Activated CD8-positive, alpha-beta memory T cell treated with anti-CD3 and anti-CD28 coated beads, Interleukin-2, amount 50 U/mL, for 48 hours (primary cell): ENCODE data around the gene RNF11.
A peak's percentile ranks its signal among the peaks of the same experiment; 100 is the strongest.

Experiments used
- DNase-seq: peaks from one replicate; pipeline ENCODE4 v3.0.0-alpha.2; 2020

The RNF11 gene

GRCh38 chr1:51299185-51299885 is 63.3 kb downstream of the RNF11 start:
- DNase-seq, result no peak

- DNase-seq, result no peak
These were observed 64.1 kb downstream of the RNF11 start for GRCh38 chr1:51299981-51300670.

DNA sequence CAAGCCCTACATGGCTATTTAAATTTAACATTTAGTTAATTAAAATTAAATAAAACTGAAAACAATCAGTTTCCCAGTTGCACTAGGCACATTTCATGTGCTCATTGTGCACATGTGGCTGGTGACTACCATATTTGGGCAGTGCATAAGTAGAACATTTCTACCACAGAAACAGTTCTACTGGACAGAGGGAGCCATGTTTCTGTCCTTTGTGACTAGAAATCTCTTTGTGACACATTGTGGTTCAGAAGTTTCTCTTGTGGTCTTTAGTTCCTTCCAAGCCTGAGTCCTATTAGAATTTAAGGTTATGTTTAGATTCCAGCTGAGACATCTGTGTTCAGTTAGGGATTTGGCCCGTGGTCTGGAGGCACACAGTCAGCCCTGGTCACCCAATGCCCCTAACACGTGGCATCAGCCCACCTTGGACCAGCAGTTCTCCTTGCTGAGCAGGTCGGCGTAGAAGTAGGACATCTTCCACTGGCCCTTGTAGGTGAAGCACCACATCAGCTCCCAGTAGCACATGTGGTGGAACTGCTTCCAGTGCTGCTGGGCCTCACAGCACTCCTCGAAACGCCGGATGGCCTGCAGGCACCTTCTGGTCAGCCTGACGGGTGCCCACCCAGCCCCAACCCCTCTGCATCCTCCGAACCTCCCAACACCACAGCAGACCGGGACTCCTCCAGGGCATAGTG is 65.2 kb downstream of the RNF11 start:
- peak; percentile 51 for DNase-seq

- no peak for DNase-seq
These were observed 65.7 kb downstream of the RNF11 start for GRCh38 chr1:51301844-51302162.

DNA sequence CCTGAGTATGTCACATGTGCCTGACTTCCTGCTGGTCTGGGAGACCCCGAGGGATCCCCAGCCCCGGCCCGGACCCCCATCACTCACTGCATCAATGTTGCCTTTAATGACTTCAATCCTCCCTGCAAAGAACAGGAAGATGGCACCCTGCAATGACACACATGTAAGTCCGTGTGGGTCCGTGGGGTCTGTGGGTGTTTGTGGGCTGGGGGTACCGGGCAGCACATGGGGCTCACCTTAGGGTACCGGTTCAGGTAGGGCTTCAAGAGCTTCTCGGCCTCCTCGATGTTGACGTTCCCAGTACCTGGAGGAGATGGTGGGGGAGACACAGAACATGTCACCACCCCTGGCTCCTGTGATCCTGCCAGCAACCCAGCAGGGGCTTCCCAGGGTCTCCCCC is 66.2 kb downstream of the RNF11 start:
- DNase-seq, result no peak

- no peak for DNase-seq
These were observed 66.7 kb downstream of the RNF11 start for GRCh38 chr1:51302746-51303145.

DNA sequence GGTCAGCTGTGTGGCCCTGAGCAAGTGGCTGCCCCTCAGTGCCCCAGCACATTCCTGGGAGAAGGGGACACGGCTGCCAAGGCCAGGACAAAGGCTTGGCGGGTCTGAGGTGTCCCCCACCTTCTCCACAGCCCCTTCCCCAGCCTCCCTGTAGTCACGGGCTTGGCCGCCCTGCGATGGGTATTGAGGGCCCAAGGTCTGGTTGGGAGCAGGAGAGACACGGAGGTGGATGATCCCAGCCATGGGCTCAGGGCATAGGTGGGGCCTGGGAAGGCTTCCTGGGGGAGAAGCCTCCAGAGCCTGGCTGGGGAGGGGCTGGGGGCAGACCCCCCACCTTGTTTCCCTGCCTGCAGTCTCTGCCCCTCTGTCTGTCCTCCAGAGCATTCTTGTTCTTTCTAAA is 67.2 kb downstream of the RNF11 start:
- no peak for DNase-seq

DNA sequence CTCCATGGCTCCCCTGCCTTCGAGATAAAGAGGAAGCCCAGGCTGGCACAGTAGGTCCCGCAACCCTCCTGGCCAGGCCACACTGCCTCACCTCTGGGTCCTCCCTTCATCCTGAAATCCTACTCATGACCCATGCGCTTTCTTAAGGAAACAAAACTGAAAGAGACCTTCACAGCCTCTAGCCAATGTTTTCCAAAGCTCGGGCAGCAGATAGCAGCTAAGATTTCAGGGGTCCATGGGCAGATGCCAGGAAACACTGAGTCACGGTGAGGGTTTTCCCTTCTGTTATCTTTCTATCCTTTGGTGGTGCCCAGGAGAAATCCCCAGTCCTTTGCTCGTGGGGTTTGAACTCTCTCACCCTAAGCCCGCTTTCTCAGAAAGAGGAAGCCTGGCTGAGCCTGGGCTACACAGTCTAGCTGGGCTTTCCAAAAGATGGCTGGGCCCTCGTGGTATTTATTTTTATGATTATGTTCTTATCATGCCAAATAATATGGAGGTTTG is 67.7 kb downstream of the RNF11 start:
- no peak for DNase-seq

- DNase-seq, result no peak
These were observed 68.3 kb downstream of the RNF11 start for GRCh38 chr1:51304360-51304759.

DNA sequence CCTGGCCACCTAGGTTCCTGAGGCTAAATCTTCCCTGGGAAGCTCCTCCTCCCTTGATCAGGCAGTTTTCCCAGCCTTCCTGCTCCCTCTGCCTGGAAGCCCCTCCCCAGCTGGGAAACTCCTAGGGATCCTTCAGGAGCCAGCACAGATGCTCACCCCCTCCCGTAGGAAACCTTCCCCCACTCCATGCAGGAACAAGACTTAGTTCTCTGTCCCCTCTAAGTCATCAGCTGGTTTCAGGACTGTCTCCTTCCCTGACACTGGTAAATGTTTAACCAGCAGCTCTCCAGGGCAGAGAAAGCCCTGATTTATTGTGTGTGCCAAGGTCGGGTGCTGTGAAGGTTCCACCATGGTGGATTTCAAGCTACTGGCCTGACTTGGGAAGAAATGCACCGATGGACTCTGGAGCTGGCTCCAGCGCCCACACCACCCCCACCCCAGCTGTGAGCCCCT is 69.3 kb downstream of the RNF11 start:
- no peak for DNase-seq

DNA sequence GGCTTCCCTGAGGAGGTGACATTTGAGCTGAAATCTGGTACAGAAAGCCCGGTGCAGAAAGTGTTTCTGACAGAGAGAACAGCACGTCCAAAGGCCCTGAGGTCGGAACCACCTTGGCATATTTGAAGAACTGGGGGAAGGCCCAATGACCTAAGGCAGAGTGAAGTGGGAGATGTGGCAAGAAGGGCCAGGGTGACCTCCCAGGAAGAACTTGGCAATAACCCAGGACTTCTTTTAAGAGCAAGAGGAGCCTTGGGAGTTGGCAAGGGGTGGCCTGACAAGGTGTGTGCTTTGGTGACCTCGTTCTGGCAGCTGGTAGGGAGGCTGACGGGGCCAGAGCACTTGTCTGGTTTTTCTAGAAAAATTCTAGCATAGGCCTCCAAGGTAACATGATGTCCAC is 70.9 kb downstream of the RNF11 start:
- DNase-seq, result no peak

- DNase-seq, result no peak
These were observed 72.6 kb downstream of the RNF11 start for GRCh38 chr1:51308636-51309035.

- no peak for DNase-seq
These were observed 73.2 kb downstream of the RNF11 start for GRCh38 chr1:51309291-51309690.

- DNase-seq, result no peak
These were observed 75.0 kb downstream of the RNF11 start for GRCh38 chr1:51310871-51311613.

DNA sequence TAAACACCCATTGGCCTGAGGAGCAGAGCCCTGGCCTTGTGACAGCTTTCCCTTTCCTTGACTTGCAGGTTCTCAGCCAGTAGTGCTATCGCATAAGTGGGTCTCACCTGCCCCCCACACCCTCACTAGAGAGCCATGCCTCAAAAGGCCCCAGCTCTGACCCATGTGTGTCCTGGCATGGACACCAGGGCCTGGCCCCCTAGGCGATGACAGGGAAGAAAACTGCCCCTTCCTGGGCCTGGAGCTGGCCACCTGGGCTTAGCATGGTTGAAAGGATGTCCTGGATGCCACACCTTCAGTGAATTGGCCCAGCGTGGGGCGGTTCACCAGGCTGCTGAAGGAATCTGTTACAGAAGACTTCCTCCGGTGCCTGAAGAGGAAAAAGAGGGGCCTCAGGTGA is 75.8 kb downstream of the RNF11 start:
- DNase-seq, result no peak

DNA sequence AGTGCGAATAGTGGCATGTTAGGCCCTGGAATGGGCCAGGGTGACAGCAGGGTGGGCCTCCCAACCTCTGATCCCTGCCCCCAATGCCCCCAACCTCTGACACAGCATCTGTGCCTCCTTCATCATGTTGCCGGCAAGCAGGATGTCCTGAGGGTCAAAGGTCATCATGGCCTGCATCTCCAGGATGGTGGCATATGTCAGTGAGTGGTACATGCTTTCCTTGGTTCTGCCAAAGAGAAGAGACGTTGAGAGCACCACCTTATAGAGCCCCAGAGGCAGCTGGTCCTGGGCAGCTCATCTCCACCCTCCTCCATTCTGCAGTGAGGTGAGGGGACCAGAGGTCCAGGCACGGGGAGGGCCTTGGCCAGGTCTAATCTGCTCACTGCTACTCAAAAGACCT is 76.6 kb downstream of the RNF11 start:
- no peak for DNase-seq

DNA sequence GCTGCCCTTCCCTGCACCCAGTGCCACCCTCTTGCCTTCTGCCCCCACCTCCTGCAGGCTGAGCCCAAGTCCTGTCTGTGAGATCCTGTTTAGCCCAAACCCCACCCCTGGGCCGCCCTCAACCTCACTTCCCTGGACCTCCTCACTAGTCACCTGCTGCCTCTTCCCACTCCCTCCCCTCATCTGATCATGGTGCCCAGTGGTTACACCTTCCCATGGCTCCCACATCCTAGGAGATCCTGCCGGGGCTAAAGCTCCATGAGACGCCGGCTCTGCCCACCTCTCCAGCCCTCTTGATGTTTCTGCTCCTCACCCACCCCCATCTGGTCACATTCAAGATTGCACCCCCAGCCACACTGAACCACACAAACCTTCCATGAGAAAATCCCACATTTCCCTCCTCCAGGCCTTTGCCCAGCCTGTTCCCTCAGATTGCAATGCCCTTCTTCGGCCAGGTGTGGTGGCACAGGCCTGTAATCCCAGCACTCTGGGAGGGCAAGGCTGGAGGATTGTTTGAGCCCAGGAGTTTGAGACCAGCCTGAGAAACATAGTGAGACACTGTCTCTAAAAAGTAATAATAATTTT is 77.3 kb downstream of the RNF11 start:
- no peak for DNase-seq

DNA sequence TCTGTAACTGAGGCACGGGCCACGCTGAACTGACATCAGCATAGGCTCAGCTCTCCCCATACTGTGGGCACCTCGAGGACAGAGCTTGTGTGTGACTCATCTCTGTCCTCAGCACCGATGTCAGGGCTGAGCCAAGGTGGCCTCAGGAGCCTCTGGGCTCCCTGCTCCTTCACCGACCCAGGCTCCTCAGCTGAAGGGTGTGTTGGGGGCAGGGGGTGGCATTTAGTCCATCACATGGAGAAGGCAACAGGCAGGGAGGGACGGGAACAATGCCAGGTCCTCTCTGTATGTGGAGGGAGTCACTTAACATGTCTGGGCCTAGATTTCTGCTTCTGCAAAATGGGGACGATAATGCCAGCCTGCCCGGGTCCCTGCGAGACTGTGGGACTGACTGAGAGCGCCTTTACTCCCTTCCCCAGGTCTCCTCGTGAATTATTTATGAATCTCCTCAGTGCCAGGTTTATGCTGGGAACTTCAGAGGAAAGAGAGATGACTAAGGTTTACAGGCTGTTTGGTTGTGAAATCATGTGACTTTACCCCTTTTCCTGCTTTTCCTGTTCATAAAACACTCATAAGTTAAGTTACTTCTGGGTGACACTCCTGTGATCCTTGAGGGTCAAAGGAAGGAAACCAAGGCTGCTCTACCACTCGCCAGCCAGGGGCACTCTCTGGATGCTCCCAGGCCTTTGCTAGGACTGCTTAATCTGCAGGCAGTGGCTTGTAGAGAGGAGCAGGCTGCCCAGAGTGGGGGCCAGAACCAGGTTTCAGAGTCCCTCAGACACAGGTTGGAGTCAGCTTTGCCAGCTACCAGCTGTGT is 78.1 kb downstream of the RNF11 start:
- no peak for DNase-seq

DNA sequence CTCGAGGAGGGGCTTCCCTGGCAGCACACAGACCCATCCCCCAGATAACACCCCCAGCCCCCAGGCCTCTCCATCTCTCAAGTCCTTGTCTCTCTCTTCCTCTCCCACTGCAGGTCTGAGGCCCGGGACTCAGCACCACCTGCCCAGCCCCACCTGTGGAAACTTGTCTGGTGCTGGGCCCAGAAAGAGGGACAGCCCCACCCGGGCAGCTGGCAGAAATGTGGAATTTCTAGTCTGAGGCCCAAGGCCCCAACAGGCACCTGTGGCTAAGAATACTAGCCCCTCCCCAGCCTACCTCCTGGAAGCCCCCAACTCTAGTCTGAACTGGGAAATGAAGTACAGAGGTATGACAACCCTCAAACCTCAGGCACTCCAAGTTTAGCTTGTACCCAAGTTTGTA is 78.9 kb downstream of the RNF11 start:
- no peak for DNase-seq

DNA sequence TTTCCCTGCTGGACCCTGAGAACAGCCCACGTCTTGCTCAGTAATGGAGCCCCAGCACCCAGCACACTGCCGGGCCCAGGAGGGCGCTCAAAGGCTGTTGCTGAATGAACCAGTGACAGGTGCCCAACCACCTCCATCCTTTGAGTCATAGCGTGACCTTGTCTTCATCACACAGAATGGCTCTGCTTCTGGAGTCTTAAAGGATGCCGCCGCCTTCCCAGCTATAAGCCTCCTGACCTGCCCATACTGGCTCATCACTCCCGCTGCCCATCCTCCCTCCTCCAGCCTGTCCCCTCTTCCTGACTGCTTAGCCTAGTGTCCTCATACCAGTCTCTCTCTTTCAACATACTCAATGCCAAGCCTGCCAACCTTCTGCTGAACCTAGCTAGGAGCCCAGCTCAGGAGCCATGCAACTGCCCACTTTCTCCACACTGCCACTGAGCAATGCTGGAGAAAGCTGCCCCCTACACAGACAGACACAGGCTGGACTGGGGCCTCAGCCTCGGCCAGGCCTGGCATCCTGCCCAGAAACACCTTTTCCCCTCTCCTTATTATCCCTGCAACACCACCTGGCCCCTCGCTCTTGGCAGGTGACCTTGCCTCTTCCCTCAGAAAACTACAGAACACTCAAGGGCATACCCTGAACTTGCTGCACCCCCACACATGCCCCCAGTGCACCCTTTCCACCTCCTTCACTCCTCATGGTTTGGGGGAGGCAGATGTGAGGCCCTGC is 80.2 kb downstream of the RNF11 start:
- no peak for DNase-seq

DNA sequence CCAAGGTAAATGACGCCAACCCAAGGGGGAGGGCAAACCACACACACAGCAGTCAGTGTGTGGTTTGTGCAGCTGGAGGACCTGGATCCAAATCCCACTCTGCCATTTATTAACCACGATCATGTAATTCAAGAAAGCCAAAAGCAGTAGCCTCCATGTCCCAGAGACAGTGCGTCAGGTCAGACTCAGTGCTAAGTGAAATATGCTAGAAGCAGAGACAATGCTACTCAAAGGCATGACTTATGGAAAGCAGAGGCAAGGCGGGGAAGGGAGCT is 80.7 kb downstream of the RNF11 start:
- DNase-seq, result no peak

DNA sequence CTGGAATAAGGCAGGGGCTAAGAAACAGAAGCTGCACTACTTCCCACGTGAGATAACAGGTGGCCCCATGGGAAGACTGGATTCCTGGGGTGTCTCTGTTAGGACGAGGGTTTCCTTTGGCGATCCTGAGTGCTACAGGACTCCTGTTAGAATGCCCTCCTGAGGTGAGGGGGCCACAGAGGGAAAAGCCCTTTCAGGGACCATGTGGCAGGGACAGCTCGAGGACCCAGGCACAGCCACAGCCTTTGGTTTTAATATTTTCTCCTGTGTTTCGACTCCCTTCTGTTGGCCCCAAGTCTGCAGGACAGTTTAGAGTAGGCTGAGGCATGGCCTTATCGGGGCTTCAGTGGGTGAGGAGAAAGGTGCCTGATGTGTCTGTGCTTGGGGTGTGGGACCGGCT is 81.7 kb downstream of the RNF11 start:
- no peak for DNase-seq
